Measurements from ENCODE around the gene SPOCK3. TPM values are rescaled to one million over a fixed set of nuclear protein-coding genes. Genes with fewer than 3 reads are reported as not detected.

Gene SPOCK3
- total RNA-seq, 4 donors from 2014 or later, result not detected

GRCh38 chr4:166977596-166977995, 256.7 kb downstream of the SPOCK3 start:
- no peak for TF ChIP-seq CTCF (IDR thresholded peaks at IDR 0.05; ENCODE audit: low read depth)

- TF ChIP-seq CTCF (IDR thresholded peaks at IDR 0.05; ENCODE audit: low read depth), result no peak
These were observed 262.2 kb downstream of the SPOCK3 start for GRCh38 chr4:166972071-166972470.

- TF ChIP-seq CTCF (IDR thresholded peaks at IDR 0.05; ENCODE audit: low read depth), result no peak
These were observed 268.7 kb downstream of the SPOCK3 start for GRCh38 chr4:166965562-166965961.

- TF ChIP-seq CTCF (IDR thresholded peaks at IDR 0.05; ENCODE audit: low read depth), result no peak
These were observed 276.8 kb downstream of the SPOCK3 start for GRCh38 chr4:166957451-166957850.

GRCh38 chr4:166956484-166956883, 277.8 kb downstream of the SPOCK3 start:
- no peak for TF ChIP-seq CTCF (IDR thresholded peaks at IDR 0.05; ENCODE audit: low read depth)

DNA sequence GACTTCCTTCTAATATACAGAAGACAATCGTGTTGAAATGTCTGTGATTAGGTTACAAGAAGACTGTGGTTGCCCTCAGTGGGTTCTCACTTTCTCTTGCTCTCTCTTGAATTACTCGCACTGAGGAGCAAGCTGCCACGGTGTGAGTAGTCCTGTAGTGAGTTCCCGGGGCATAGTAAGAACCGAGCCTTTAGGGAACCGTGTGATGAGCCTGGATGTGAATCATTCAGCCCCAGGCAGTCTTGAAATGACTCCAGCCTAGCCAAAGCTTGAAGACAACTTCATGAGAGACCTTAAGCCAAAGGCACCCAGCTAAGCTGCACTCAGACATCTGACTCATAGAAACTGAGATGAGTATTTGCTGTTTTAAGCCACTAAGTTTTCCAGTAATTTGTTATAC, 292.7 kb downstream of the SPOCK3 start:
- no peak for TF ChIP-seq CTCF (IDR thresholded peaks at IDR 0.05; ENCODE audit: low read depth)

DNA sequence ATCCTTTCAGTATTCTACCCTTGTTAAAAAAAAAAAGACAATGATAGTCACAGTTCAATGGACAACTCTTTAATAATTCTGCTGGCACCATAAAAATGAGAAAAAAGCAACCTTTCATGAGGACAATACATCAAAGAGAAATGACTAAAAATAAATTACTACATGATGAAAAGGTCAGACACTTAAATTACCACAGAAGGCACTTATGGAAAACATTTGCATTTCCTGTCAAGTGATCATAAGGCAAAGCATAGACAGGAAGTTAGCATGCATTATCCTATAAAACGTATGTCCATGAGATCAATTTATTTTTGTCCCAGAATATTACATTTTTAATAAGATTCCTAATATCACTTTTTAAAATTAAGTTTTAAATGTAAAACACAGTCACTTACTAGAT, 303.8 kb downstream of the SPOCK3 start:
- TF ChIP-seq CTCF (IDR thresholded peaks at IDR 0.05; ENCODE audit: low read depth), result no peak

Measured in subcutaneous adipose tissue (tissue), 4 donors.